GM12801 (cell line): ENCODE measurements around the gene NOXA1.

Experiments used
- CTCF ChIP-seq: IDR thresholded peaks from one replicate; pipeline ENCODE4 v1.5.1; 2011; ENCODE audit warnings: control low read depth; ENCODE audit not compliant: insufficient read length; ENCODE audit errors: extremely low read depth

NOXA1 gene

GRCh38 chr9:137421838-137422603, 1.2 kb upstream of the NOXA1 start:
- no peak for TF ChIP-seq CTCF

GRCh38 chr9:137423514-137424291, 510 bp downstream of the NOXA1 start:
- no peak for TF ChIP-seq CTCF

- TF ChIP-seq CTCF = no peak
Observed at GRCh38 chr9:137426018-137426681, 3.0 kb downstream of the NOXA1 start.

GRCh38 chr9:137427454-137428310, 4.5 kb downstream of the NOXA1 start:
- no peak for TF ChIP-seq CTCF

DNA sequence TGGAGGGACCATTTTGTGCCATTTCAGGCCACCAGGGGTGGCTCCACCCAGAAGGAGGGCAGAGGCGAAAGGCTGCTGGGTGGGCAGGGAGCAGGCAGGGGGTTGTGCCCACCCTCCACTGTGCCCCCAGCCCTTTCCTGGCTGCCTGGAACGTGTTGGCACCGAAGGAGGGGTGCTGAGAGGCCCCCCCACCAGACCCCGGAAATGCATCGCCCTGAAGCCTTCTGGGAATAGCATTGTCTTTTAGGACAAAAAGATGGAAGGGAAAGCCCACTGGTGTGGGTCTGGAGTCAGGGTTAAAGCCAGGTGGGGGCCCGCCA, 5.1 kb downstream of the NOXA1 start:
- TF ChIP-seq CTCF = no peak

GRCh38 chr9:137428841-137429545, 5.8 kb downstream of the NOXA1 start:
- no peak for TF ChIP-seq CTCF
